SK-N-SH (cell line): Measurements from ENCODE around the gene HESX1.

Experiments
- CHD2 ChIP-seq: fragments of 150-350 bp; IDR thresholded peaks from 2 replicates; pipeline ENCODE4 v1.6.1; 2018; ENCODE audit warnings: low read length; ENCODE audit not compliant: partially characterized antibody
- CTCF ChIP-seq: fragments of 200-600 bp; sonication (generic); IDR thresholded peaks from 2 replicates; pipeline ENCODE4 v1.6.1; 2017; ENCODE audit warnings: antibody characterized with exemption, mild to moderate bottlenecking, moderate library complexity
- EP300 ChIP-seq, 2 experiments: IDR thresholded peaks; 2 replicates each; pipeline versions ENCODE4 v1.4.0 to v1.6.1; 2012; ENCODE audit warnings: borderline replicate concordance in 1 of 2, low read depth in 1 of 2, low read length in 1 of 2
- EZH2phosphoT487 ChIP-seq: fragments of 200-600 bp; sonication (generic); IDR thresholded peaks from 2 replicates; pipeline ENCODE4 v1.6.1; 2017; ENCODE audit warnings: low read depth, mixed run types, mild to moderate bottlenecking, antibody characterized with exemption, moderate library complexity, borderline replicate concordance
- JUND ChIP-seq: IDR thresholded peaks from 2 replicates; pipeline ENCODE4 v1.4.0; 2012
- NFIC ChIP-seq: IDR thresholded peaks from 2 replicates; pipeline ENCODE4 v1.4.0; 2012; ENCODE audit warnings: borderline replicate concordance
- POLR2AphosphoS5 ChIP-seq: IDR thresholded peaks from 2 replicates; pipeline ENCODE4 v1.6.1; 2012; ENCODE audit warnings: low read depth, low read length
- RCOR1 ChIP-seq: fragments of 150-350 bp; IDR thresholded peaks from 2 replicates; pipeline ENCODE4 v1.6.1; 2017; ENCODE audit warnings: antibody characterized with exemption, low read length
- REST ChIP-seq: IDR thresholded peaks from 2 replicates; pipeline ENCODE4 v1.6.1; 2012; ENCODE audit warnings: mild to moderate bottlenecking, low read depth, low read length, moderate library complexity
- TAF1 ChIP-seq: IDR thresholded peaks from 2 replicates; pipeline ENCODE4 v1.6.1; 2012; ENCODE audit warnings: low read depth, mild to moderate bottlenecking, low read length, moderate library complexity, borderline replicate concordance
- TEAD4 ChIP-seq: IDR thresholded peaks from 2 replicates; pipeline ENCODE4 v1.4.0; 2012; ENCODE audit warnings: mild to moderate bottlenecking, borderline replicate concordance; ENCODE audit not compliant: insufficient read depth

GRCh38 chr3:57230006-57230405 lies 30.2 kb upstream of the HESX1 start:
- TF ChIP-seq CTCF (no peak), TAF1 (no peak), NFIC (no peak), JUND (no peak), RCOR1 (no peak), POLR2AphosphoS5 (no peak), EP300 (IDR thresholded peaks at IDR 0.05; ENCODE audit: borderline replicate concordance in 1 of 2, low read depth in 1 of 2, low read length in 1 of 2) (no peak), TEAD4 (no peak), EZH2phosphoT487 (no peak), REST (no peak), CHD2 (no peak)
